Panc1 (cell line): ENCODE data around the gene SLN. TPM values are rescaled to one million over a fixed set of nuclear protein-coding genes. Genes with fewer than 3 reads are reported as not detected.

Experiments used
- ATAC-seq: fragments of 200-7000 bp; cut with Tn5 transposase; 2 replicates; pipeline ENCODE4 v1.9.1; 2020; ENCODE audit warnings: mild to moderate bottlenecking, moderate library complexity
- BruUV-seq: library from RNA; stranded (reverse); fragments of 400-500 nt; replicated peaks from 2 replicates; lab custom pipeline; 2021; lab: Mats Ljungman, UMichigan
- CTCF ChIA-PET: fragments of 300-600 bp; sonication (Branson Sonifier 250); formaldehyde crosslinking; loops from one replicate; lab custom pipeline; 2022; ENCODE audit warnings: antibody characterized with exemption; lab: Charles Lee
- POLR2A ChIA-PET: fragments of 300-600 bp; sonication (Branson Sonifier 250); formaldehyde crosslinking; loops from one replicate; lab custom pipeline; 2022; ENCODE audit warnings: antibody characterized with exemption; lab: Charles Lee
- DNase-seq: peaks from one replicate; pipeline ENCODE4 v3.0.0-alpha.2; 2010; ENCODE audit warnings: low read depth, low spot score
- H3K27ac ChIP-seq: 2 replicates; pipeline ENCODE4 v1.5.1; 2011; ENCODE audit warnings: mild to moderate bottlenecking, low read length, inconsistent platforms
- H3K27me3 ChIP-seq: fragments of 200-500 bp; sonication (Bioruptor generic); 2 replicates; pipeline ENCODE4 v1.6.0; 2014; ENCODE audit warnings: low read length, inconsistent platforms; ENCODE audit not compliant: control insufficient read depth, insufficient read depth
- H3K36me3 ChIP-seq: fragments of 200-500 bp; sonication (Bioruptor generic); 2 replicates; pipeline ENCODE4 v1.5.1; 2014; ENCODE audit warnings: inconsistent platforms, mild to moderate bottlenecking, low read length, moderate library complexity; ENCODE audit not compliant: control insufficient read depth, insufficient read depth
- H3K4me1 ChIP-seq: 2 replicates; pipeline ENCODE4 v1.5.1; 2011; ENCODE audit warnings: inconsistent platforms, mild to moderate bottlenecking, low read length, moderate library complexity; ENCODE audit not compliant: control insufficient read depth, insufficient read depth
- H3K4me3 ChIP-seq, 2 experiments: 2 replicates each; pipeline ENCODE4 v1.5.1; 2011 to 2012; ENCODE audit warnings: low read depth in 2 of 2, low read length in 2 of 2, mild to moderate bottlenecking in 2 of 2, inconsistent platforms in 1 of 2, moderate library complexity in 1 of 2
- H3K9me3 ChIP-seq: fragments of 200-500 bp; sonication (Bioruptor generic); 2 replicates; pipeline ENCODE4 v1.5.1; 2014; ENCODE audit warnings: low read depth, mild to moderate bottlenecking, inconsistent platforms, low read length, moderate library complexity; ENCODE audit not compliant: control insufficient read depth, insufficient read depth
- CTCF ChIP-seq: fragments of 450-650 bp; IDR thresholded peaks from 2 replicates; pipeline ENCODE4 v1.5.1; 2017; ENCODE audit warnings: mild to moderate bottlenecking
- POLR2AphosphoS5 ChIP-seq: IDR thresholded peaks from 2 replicates; pipeline ENCODE4 v1.6.1; 2012; ENCODE audit warnings: mild to moderate bottlenecking, low read depth, low read length, moderate library complexity
- REST ChIP-seq, 2 experiments: IDR thresholded peaks; 2 replicates each; pipeline ENCODE4 v1.6.1; 2011 to 2012; ENCODE audit warnings: low read depth in 2 of 2, control low read depth in 1 of 2, low read length in 1 of 2, mild to moderate bottlenecking in 1 of 2, moderate library complexity in 1 of 2; ENCODE audit not compliant: insufficient read depth in 1 of 2
- SIN3A ChIP-seq: IDR thresholded peaks from 2 replicates; pipeline ENCODE4 v1.6.1; 2012; ENCODE audit warnings: low read depth, mild to moderate bottlenecking, low read length, moderate library complexity, borderline replicate concordance; ENCODE audit not compliant: insufficient read depth
- TCF7L2 ChIP-seq: IDR thresholded peaks from 2 replicates; pipeline ENCODE4 v1.6.1; 2011; ENCODE audit warnings: mild to moderate bottlenecking, low read depth, low read length, inconsistent platforms
- in situ Hi-C: cut with HindIII; loops from 2 replicates; pipeline ENCODE4 v1.10.0; 2016; ENCODE audit warnings: low sequenced_read_pairs, low pct_unique_long_range_greater_than_20kb
- intact Hi-C: fragments of 100-400 bp; cut with micrococcal nuclease; formaldehyde crosslinking; loops from one replicate; pipeline ENCODE4 v1.10.0; 2022; ENCODE audit not compliant: unreplicated experiment
- total RNA-seq: library from RNA; stranded (reverse); gene quantifications from one replicate; pipeline ENCODE4 v1.2.1, GENCODE V29; 2021; ENCODE audit not compliant: unreplicated experiment

The SLN gene
- total RNA-seq, 1 experiment from 2014 or later = not detected

- in situ Hi-C loops = no loop called here
- Histone ChIP-seq H3K27me3 (no peaks in the 10 kb centered on the region), H3K36me3 (no peaks in the 10 kb centered on the region), H3K27ac (no peak overlapping the region), H3K4me3 (no peak overlapping the region), H3K4me1 (no peaks in the 10 kb centered on the region), H3K9me3 (no peaks in the 10 kb centered on the region)
- ChIA-PET POLR2A (no interaction called here), CTCF (no interaction called here)
- no TSS peak for BruUV-seq
- DNase-seq (no peak), ATAC-seq (no peak)
- TF ChIP-seq CTCF = no peak
- intact Hi-C loops = no loop called here
These were observed 41.3 kb upstream of the SLN start for GRCh38 chr11:107752949-107753822.

GRCh38 chr11:107752508-107752907, 40.7 kb upstream of the SLN start:
- ChIA-PET POLR2A (no interaction called here), CTCF (no interaction called here)
- in situ Hi-C loops = no loop called here
- intact Hi-C loops = no loop called here
- BruUV-seq = no TSS peak
- no peak overlapping the region for H3K27ac ChIP-seq
- H3K4me1 ChIP-seq = no peaks in the 10 kb centered on the region
- no peaks in the 10 kb centered on the region for H3K36me3 ChIP-seq
- no peak overlapping the region for H3K4me3 ChIP-seq
- ATAC-seq (no peak), DNase-seq (no peak)
- no peaks in the 10 kb centered on the region for H3K9me3 ChIP-seq
- TF ChIP-seq REST (IDR thresholded peaks at IDR 0.05; ENCODE audit: insufficient read depth in 1 of 2, low read depth in 2 of 2, low read length in 1 of 2) (no peak), CTCF (no peak), SIN3A (no peak), TCF7L2 (no peak), POLR2AphosphoS5 (no peak)
- no peaks in the 10 kb centered on the region for H3K27me3 ChIP-seq
